ENCODE measurements around the gene LMX1A.
A peak's percentile ranks its signal among the peaks of the same experiment; 100 is the strongest.

Gene LMX1A

GRCh38 chr1:165355977-165356811 lies at the start of gene LMX1A:
Gene LMX1A (minus strand): TSS chr1:165356715. CDS start chr1:165355559, 1,156 bp downstream.
- DNase-seq, result no peak

GRCh38 chr1:165403835-165404482 lies 47.4 kb upstream of the LMX1A start:
- DNase-seq, result peak in 6 of 14 donors; percentile 2 to 21 (median 12)

GRCh38 chr1:165402517-165403111 lies 46.1 kb upstream of the LMX1A start:
- DNase-seq, result no peak

- no peak for DNase-seq
Observed at GRCh38 chr1:165397944-165398343, 41.4 kb upstream of the LMX1A start.

GRCh38 chr1:165395901-165396300 lies 39.4 kb upstream of the LMX1A start:
- DNase-seq, result no peak

- no peak for DNase-seq
Observed at GRCh38 chr1:165395478-165395877, 39.0 kb upstream of the LMX1A start.

- peak in 12 of 14 donors; percentile 18 to 75 (median 50) for DNase-seq
Observed at GRCh38 chr1:165392634-165393571, 36.4 kb upstream of the LMX1A start.

GRCh38 chr1:165389609-165390008 lies 33.1 kb upstream of the LMX1A start:
- no peak for DNase-seq

GRCh38 chr1:165387961-165388360 lies 31.4 kb upstream of the LMX1A start:
- DNase-seq, result no peak

GRCh38 chr1:165387505-165387904 lies 31.0 kb upstream of the LMX1A start:
- DNase-seq, result no peak

GRCh38 chr1:165383599-165384405 lies 27.3 kb upstream of the LMX1A start:
- DNase-seq, result peak in 8 of 14 donors; percentile 6 to 78 (median 33)

- DNase-seq, result peak in 9 of 14 donors; percentile 25 to 80 (median 52)
Observed at GRCh38 chr1:165383067-165383466, 26.6 kb upstream of the LMX1A start.

- DNase-seq, result no peak
Observed at GRCh38 chr1:165381745-165382505, 25.4 kb upstream of the LMX1A start.

GRCh38 chr1:165376811-165377311 lies 20.3 kb upstream of the LMX1A start:
- no peak for DNase-seq

GRCh38 chr1:165376041-165376810 lies 19.7 kb upstream of the LMX1A start:
- peak in 12 of 14 donors; percentile 34 to 88 (median 82) for DNase-seq

GRCh38 chr1:165375623-165376022 lies 19.1 kb upstream of the LMX1A start:
- DNase-seq, result no peak

- DNase-seq, result no peak
Observed at GRCh38 chr1:165371588-165372225, 15.2 kb upstream of the LMX1A start.

GRCh38 chr1:165369255-165369848 lies 12.8 kb upstream of the LMX1A start:
- DNase-seq, result peak in 9 of 14 donors; percentile 4 to 50 (median 21)
